Muscle layer of duodenum (tissue), 2 donors: ENCODE results near the gene IFITM10.

ENCODE experiments used
- H3K27ac ChIP-seq: one replicate; pipeline ENCODE4 v1.7.0; 2013; ENCODE audit warnings: mild to moderate bottlenecking, low read length
- H3K27me3 ChIP-seq: one replicate; pipeline ENCODE4 v1.7.0; 2013; ENCODE audit warnings: low read depth, mild to moderate bottlenecking, control low read depth, low read length
- H3K36me3 ChIP-seq, 2 donors: one replicate each; pipeline ENCODE4 v1.7.0; 2013; ENCODE audit warnings: low read length in 2 of 2, control low read depth in 1 of 2, mild to moderate bottlenecking in 1 of 2; ENCODE audit not compliant: insufficient read depth in 2 of 2, control insufficient read depth in 1 of 2
- H3K4me1 ChIP-seq, 2 donors: one replicate each; pipeline ENCODE4 v1.7.0; 2013; ENCODE audit warnings: low read length in 2 of 2, mild to moderate bottlenecking in 2 of 2, control low read depth in 1 of 2, moderate library complexity in 1 of 2; ENCODE audit not compliant: insufficient read depth in 2 of 2, control insufficient read depth in 1 of 2
- H3K4me3 ChIP-seq, 2 donors: one replicate each; pipeline ENCODE4 v1.7.0; 2013; ENCODE audit warnings: low read length in 2 of 2, low read depth in 1 of 2, mild to moderate bottlenecking in 1 of 2
- H3K9me3 ChIP-seq, 2 donors: one replicate each; pipeline ENCODE4 v1.7.0; 2013; ENCODE audit warnings: low read length in 2 of 2, control low read depth in 1 of 2, mild to moderate bottlenecking in 1 of 2; ENCODE audit not compliant: control insufficient read depth in 1 of 2
- donor health status: healthy.

Gene IFITM10

DNA sequence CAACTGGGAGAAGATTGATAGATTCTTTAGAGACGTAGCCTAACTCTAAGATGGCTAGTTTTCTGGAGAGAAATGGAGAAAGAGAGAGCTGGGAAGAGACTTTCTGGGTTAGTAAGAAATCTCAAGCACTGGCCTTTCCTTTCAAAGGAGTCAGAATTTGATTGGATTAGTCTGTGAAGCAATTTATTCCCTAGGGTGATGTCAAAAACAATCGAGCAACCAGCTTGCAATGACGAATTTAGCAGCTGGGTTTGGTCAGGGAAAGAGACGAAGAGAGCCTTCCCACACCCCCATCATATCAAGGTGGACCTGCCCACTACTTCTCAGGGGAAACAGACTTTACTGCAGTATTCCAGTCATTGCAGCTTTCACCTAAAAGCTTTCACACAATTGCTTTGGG is 42.6 kb downstream of the IFITM10 start:
- Histone ChIP-seq H3K36me3 (no peaks in the 10 kb centered on the region), H3K4me1 (no peaks in the 10 kb centered on the region), H3K27me3 (no peaks in the 10 kb centered on the region), H3K9me3 (no peaks in the 10 kb centered on the region), H3K4me3 (no peak overlapping the region), H3K27ac (no peak overlapping the region)

DNA sequence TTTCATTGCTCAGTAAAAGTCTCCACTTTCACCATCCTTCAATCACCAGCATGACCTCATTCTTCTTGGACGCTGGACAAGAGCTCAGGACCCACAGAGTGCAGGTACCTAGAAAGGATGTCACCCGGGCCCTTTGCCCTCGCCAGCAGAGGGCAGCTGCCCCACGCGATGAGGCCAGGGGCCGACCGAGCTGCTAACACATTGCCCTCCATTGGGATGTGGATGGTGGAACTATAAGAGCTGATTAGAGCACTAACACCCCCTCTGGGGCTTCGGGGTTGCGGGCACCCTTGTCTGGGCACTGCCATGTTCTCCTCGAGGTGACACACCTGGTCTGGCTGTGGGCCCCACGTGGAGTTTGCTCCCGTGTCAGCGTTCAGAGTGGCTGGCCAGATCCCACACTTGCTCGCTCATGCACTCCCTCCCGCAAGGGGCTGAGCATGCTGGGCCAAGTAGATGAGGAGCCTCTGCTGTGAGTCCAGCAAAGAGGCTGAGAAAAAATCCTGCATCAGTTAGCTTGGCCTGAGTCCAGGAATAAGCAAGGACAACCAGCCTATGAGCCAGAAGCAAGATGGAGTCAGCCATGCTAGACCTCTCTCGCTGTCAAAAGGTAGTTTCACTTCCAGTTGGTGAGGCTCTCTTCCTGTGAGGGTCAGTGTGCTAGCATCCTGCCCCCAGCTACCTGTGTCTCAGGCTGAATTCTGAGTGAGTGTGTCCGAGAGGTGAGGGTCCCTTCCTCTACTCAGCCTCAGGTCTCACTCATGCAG is 43.6 kb downstream of the IFITM10 start:
- no peaks in the 10 kb centered on the region for H3K36me3 ChIP-seq
- no peaks in the 10 kb centered on the region for H3K27me3 ChIP-seq
- no peak overlapping the region for H3K4me3 ChIP-seq
- no peaks in the 10 kb centered on the region for H3K4me1 ChIP-seq
- H3K27ac ChIP-seq = no peak overlapping the region
- H3K9me3 ChIP-seq = no peaks in the 10 kb centered on the region

DNA sequence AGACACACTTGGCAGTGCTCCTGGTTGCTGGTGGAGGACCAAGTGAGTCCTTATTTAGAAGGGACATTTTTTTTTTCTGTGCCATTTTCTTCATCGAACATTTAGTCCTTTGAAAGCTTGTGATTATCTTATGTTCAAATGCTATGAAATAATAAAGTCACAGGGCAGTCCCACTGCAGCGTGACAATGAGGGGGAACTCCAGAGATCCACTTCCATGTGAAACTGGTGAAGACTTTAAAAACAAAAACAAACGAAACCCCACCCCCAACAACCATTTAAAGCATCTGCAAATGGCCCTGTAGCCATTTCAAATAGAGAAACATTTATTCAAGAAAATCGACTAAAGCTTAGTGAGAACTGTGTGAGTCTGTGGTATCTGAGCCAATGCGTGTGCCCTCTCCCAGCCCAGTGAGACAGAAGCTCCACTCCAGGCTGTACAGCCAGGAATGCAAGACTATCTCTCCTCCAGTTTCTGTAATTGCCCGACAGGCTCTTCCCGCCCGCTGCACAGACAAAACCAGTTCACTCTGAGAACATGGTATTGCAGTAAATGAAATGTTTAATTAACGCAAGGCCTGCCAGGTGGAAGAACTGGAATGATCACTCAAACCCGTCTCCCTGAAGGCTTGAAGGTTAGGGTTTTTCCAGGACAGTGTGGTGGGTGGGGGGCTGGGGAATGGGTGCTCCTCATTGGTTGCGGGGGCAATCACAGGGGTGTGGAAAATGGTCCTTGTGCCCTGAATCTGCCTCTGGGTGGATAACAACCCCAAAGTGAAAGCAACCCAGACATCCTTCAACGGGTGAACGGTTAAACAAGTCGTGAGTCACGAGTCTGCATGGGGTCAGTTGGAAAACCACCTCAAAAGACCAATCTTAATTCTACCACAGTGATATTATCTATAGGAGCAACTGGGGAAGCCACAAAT is 45.0 kb downstream of the IFITM10 start:
- Histone ChIP-seq H3K36me3 (no peaks in the 10 kb centered on the region), H3K4me1 (no peaks in the 10 kb centered on the region), H3K9me3 (no peaks in the 10 kb centered on the region), H3K4me3 (no peak overlapping the region), H3K27me3 (no peaks in the 10 kb centered on the region), H3K27ac (no peak overlapping the region)

GRCh38 chr11:1703146-1703545 is 47.2 kb downstream of the IFITM10 start:
- Histone ChIP-seq H3K27me3 (no peaks in the 10 kb centered on the region), H3K4me3 (no peak overlapping the region), H3K27ac (no peak overlapping the region), H3K9me3 (no peaks in the 10 kb centered on the region), H3K4me1 (no peaks in the 10 kb centered on the region), H3K36me3 (no peaks in the 10 kb centered on the region)

- no peaks in the 10 kb centered on the region for H3K9me3 ChIP-seq
- H3K4me3 ChIP-seq = no peak overlapping the region
- no peaks in the 10 kb centered on the region for H3K4me1 ChIP-seq
- H3K27ac ChIP-seq = no peak overlapping the region
- no peaks in the 10 kb centered on the region for H3K36me3 ChIP-seq
- no peaks in the 10 kb centered on the region for H3K27me3 ChIP-seq
Measured at GRCh38 chr11:1702506-1702905, 47.9 kb downstream of the IFITM10 start.

DNA sequence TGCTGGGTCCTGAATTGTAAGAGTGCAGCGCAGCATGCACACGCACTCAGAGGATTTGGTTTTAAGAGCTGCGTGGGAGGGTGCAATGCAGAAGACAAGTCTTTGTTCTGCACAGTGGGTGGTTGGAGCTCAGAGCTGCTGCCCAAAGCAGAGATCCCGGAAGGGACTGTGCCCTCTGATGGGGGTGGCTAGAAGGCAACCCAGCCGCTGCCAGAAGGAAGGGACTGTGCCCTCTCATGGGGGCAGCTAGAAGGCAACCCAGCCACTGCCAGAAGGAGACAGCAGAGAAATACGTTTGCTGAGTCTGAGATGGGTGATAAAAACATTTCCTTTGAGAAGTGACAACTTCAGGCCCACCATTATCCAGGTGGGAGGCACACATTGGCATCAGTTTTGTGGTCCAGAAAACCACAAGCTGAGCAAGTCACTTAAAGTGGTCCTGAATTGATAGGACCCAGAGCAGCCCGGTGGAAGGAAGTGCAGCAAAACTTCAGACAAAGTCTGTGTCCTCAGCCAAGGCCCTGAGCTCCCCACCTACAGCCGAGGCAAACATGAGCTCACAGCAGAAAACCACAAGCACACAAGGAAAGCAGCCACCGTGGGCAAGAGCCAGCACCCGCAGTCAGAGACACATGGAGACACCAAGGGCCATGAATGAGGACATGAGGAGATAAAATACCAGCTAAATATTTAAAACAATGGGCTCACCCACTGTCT is 49.1 kb downstream of the IFITM10 start:
- Histone ChIP-seq H3K27me3 (no peaks in the 10 kb centered on the region), H3K36me3 (no peaks in the 10 kb centered on the region), H3K4me3 (no peak overlapping the region), H3K27ac (no peak overlapping the region), H3K4me1 (no peaks in the 10 kb centered on the region), H3K9me3 (no peaks in the 10 kb centered on the region)

- no peaks in the 10 kb centered on the region for H3K9me3 ChIP-seq
- no peaks in the 10 kb centered on the region for H3K27me3 ChIP-seq
- H3K4me1 ChIP-seq = no peaks in the 10 kb centered on the region
Measured at GRCh38 chr11:1699771-1700170, 50.6 kb downstream of the IFITM10 start.

DNA sequence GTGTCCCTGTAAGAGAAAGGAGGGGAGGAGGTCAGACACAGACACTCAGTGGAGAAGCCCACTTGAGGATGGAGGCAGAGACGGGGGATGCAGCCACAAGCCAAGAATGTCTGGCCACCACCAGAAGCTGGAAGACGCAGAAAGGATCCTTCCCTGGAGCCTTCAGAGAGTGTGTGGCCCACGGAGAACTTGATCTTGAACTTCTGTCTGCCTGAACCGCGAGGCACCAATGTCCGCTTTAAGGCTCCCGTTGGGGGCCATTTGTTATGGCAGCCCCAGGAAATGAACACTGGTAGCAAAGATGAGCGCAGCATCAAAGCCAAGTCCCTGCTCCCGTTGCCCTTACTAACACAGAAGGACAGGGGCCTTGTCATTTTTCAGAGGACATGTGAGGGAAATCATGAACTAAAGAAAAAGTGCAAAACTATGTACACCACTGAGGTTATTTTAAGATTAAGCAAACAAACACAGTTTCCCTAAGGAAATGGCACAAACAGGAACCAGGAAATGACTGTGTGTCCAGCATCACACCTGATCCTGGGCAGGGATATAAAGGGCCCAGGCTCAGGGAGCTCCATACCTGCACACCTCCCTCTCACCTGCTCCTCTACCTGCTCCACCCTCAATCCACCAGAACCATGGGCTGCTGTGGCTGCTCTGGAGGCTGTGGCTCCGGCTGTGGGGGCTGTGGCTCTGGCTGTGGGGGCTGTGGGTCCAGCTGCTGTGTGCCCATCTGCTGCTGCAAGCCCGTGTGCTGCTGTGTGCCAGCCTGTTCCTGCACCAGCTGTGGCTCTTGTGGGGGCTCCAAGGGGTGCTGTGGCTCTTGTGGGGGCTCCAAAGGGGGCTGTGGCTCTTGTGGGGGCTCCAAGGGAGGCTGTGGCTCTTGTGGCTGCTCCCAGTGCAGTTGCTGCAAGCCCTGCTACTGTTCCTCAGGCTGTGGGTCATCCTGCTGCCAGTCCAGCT is 53.5 kb downstream of the IFITM10 start, which contains the start of gene KRTAP5-6:
KRTAP5-6 (plus strand) TSS at position 588 of the 963 bp plus-strand sequence; CDS start at position 639, 51 bp downstream.
- H3K4me3 ChIP-seq = no peak within 1 kb of the TSS
- no peaks in the 10 kb centered on the region for H3K36me3 ChIP-seq
- H3K4me1 ChIP-seq = peaks cover 3 to 11% of the 10 kb centered on the region in 2 donors
- H3K27ac ChIP-seq = no peak within 1 kb of the TSS
- no peaks in the 10 kb centered on the region for H3K9me3 ChIP-seq
- no peaks in the 10 kb centered on the region for H3K27me3 ChIP-seq

More at GRCh38 chr11:1699771-1700170, 50.6 kb downstream of the IFITM10 start:
- Histone ChIP-seq H3K27ac (no peak overlapping the region), H3K4me3 (no peak overlapping the region), H3K36me3 (no peaks in the 10 kb centered on the region)

- Histone ChIP-seq H3K9me3 (no peaks in the 10 kb centered on the region), H3K27ac (no peak overlapping the region), H3K4me1 (peaks cover 3 to 11% of the 10 kb centered on the region in 2 donors), H3K36me3 (no peaks in the 10 kb centered on the region), H3K27me3 (no peaks in the 10 kb centered on the region), H3K4me3 (no peak overlapping the region)
Measured at GRCh38 chr11:1695548-1696108, 54.8 kb downstream of the IFITM10 start.

- Histone ChIP-seq H3K4me1 (peaks cover 3 to 11% of the 10 kb centered on the region in 2 donors), H3K36me3 (no peaks in the 10 kb centered on the region), H3K27ac (no peak overlapping the region), H3K27me3 (no peaks in the 10 kb centered on the region), H3K9me3 (no peaks in the 10 kb centered on the region), H3K4me3 (no peak overlapping the region)
Measured at GRCh38 chr11:1694846-1695547, 55.4 kb downstream of the IFITM10 start.
